H9 (cell line): ENCODE measurements around the gene RAB3C. TPM values are rescaled to one million over a fixed set of nuclear protein-coding genes. Genes with fewer than 3 reads are reported as not detected.

Experiments
- DNase-seq: peaks from one replicate; pipeline ENCODE4 v3.0.0-alpha.2; 2017
- H2AFZ ChIP-seq: one replicate; pipeline ENCODE4 v1.6.1; 2013; ENCODE audit warnings: mild to moderate bottlenecking, low read length, control low read depth, moderate library complexity
- H2AK5ac ChIP-seq: 2 replicates; pipeline ENCODE4 v1.6.1; 2013; ENCODE audit warnings: low read length, control low read depth, mixed read lengths; ENCODE audit not compliant: insufficient read length
- H2BK120ac ChIP-seq: one replicate; pipeline ENCODE4 v1.6.1; 2013; ENCODE audit warnings: low read depth, mild to moderate bottlenecking, low read length, control low read depth, inconsistent platforms; ENCODE audit not compliant: poor library complexity, severe bottlenecking
- H2BK12ac ChIP-seq: 2 replicates; pipeline ENCODE4 v1.6.1; 2013; ENCODE audit warnings: low read length, control low read depth, mixed read lengths, low read depth; ENCODE audit not compliant: insufficient read length
- H2BK15ac ChIP-seq: 2 replicates; pipeline ENCODE4 v1.6.1; 2013; ENCODE audit warnings: low read depth, low read length, control low read depth
- H2BK20ac ChIP-seq: one replicate; pipeline ENCODE4 v1.6.1; 2013; ENCODE audit warnings: low read depth, mild to moderate bottlenecking, low read length, control low read depth, inconsistent platforms; ENCODE audit not compliant: poor library complexity, severe bottlenecking
- H2BK5ac ChIP-seq: 2 replicates; pipeline ENCODE4 v1.6.1; 2013; ENCODE audit warnings: low read length, control low read depth, mixed read lengths; ENCODE audit not compliant: insufficient read length
- H3K14ac ChIP-seq: 2 replicates; pipeline ENCODE4 v1.6.1; 2013; ENCODE audit warnings: low read length, control low read depth; ENCODE audit not compliant: insufficient read depth
- H3K18ac ChIP-seq: 2 replicates; pipeline ENCODE4 v1.6.1; 2013; ENCODE audit warnings: low read depth, mild to moderate bottlenecking, mixed read lengths, low read length, control low read depth; ENCODE audit not compliant: insufficient read length
- H3K23ac ChIP-seq: 2 replicates; pipeline ENCODE4 v1.6.1; 2013; ENCODE audit warnings: low read length, control low read depth, mixed read lengths, low read depth; ENCODE audit not compliant: insufficient read length
- H3K23me2 ChIP-seq: 2 replicates; pipeline ENCODE4 v1.6.1; 2013; ENCODE audit warnings: low read depth, mild to moderate bottlenecking, mixed read lengths, low read length, control low read depth; ENCODE audit not compliant: insufficient read length, poor library complexity, severe bottlenecking
- H3K27ac ChIP-seq: 2 replicates; pipeline ENCODE4 v1.5.1; 2013; ENCODE audit warnings: low read length, control low read depth, mixed read lengths, low read depth; ENCODE audit not compliant: insufficient read length
- H3K27me3 ChIP-seq: 2 replicates; pipeline ENCODE4 v1.6.1; 2013; ENCODE audit warnings: low read length, control low read depth, inconsistent platforms; ENCODE audit not compliant: insufficient read depth
- H3K4ac ChIP-seq: 2 replicates; pipeline ENCODE4 v1.6.1; 2013; ENCODE audit warnings: low read depth, mild to moderate bottlenecking, control low read depth, inconsistent platforms, low read length, moderate library complexity
- H3K4me1 ChIP-seq: 2 replicates; pipeline ENCODE4 v1.6.1; 2013; ENCODE audit warnings: low read length, control low read depth, inconsistent platforms; ENCODE audit not compliant: insufficient read depth
- H3K4me2 ChIP-seq: 2 replicates; pipeline ENCODE4 v1.6.1; 2013; ENCODE audit warnings: low read length, control low read depth, mixed read lengths; ENCODE audit not compliant: insufficient read length, insufficient read depth
- H3K56ac ChIP-seq: 2 replicates; pipeline ENCODE4 v1.6.1; 2013; ENCODE audit warnings: low read depth, mild to moderate bottlenecking, mixed read lengths, low read length, control low read depth; ENCODE audit not compliant: insufficient read length
- H3K79me1 ChIP-seq: 2 replicates; pipeline ENCODE4 v1.6.1; 2013; ENCODE audit warnings: low read depth, mild to moderate bottlenecking, moderate library complexity, low read length, control low read depth, inconsistent platforms; ENCODE audit not compliant: insufficient read depth, poor library complexity, severe bottlenecking
- H3K79me2 ChIP-seq: 2 replicates; pipeline ENCODE4 v1.6.1; 2013; ENCODE audit warnings: low read length, control low read depth, inconsistent platforms; ENCODE audit not compliant: insufficient read depth
- H3K9ac ChIP-seq: 2 replicates; pipeline ENCODE4 v1.6.1; 2013; ENCODE audit warnings: low read length, control low read depth, mixed read lengths; ENCODE audit not compliant: insufficient read length; ENCODE audit errors: extremely low read depth
- H3K9me3 ChIP-seq: one replicate; pipeline ENCODE4 v1.6.1; 2013; ENCODE audit warnings: low read depth, low read length, inconsistent platforms; ENCODE audit not compliant: control insufficient read depth
- H3T11ph ChIP-seq: one replicate; pipeline ENCODE4 v1.6.1; 2013; ENCODE audit warnings: mild to moderate bottlenecking, low read length, control low read depth, inconsistent platforms
- H4K20me1 ChIP-seq: one replicate; pipeline ENCODE4 v1.6.1; 2013; ENCODE audit not compliant: control insufficient read depth, insufficient read length, insufficient read depth
- H4K5ac ChIP-seq: 2 replicates; pipeline ENCODE4 v1.6.1; 2013; ENCODE audit warnings: low read depth, mild to moderate bottlenecking, mixed read lengths, low read length, control low read depth; ENCODE audit not compliant: insufficient read length
- H4K8ac ChIP-seq: replicated peaks from 2 replicates; pipeline ENCODE4 v1.6.1; 2013; ENCODE audit warnings: low read length, control low read depth, mixed read lengths, low read depth; ENCODE audit not compliant: insufficient read length
- H4K91ac ChIP-seq: 2 replicates; pipeline ENCODE4 v1.6.1; 2013; ENCODE audit warnings: low read depth, mild to moderate bottlenecking, moderate library complexity, mixed read lengths, low read length, control low read depth; ENCODE audit not compliant: insufficient read length
- H3K27ac Mint-ChIP-seq, 3 experiments: 2 replicates in 2 of 3; 3 replicates in 1 of 3; pipeline ENCODE4 v1.8.0; 2020 to 2021; ENCODE audit warnings: mixed read lengths in 3 of 3, mild to moderate bottlenecking in 1 of 3, moderate library complexity in 1 of 3
- H3K27me3 Mint-ChIP-seq: 2 replicates; pipeline ENCODE4 v1.8.0; 2021; ENCODE audit warnings: low read depth, mild to moderate bottlenecking, moderate library complexity, mixed read lengths
- H3K36me3 Mint-ChIP-seq, 3 experiments: 2 replicates in 2 of 3; 3 replicates in 1 of 3; pipeline ENCODE4 v1.8.0; 2020 to 2021; ENCODE audit warnings: low read depth in 3 of 3, mixed read lengths in 3 of 3; ENCODE audit not compliant: insufficient read depth in 1 of 3
- H3K4me1 Mint-ChIP-seq, 2 experiments: 2 replicates each; pipeline ENCODE4 v1.8.0; 2020; ENCODE audit warnings: mixed read lengths in 2 of 2
- H3K4me3 Mint-ChIP-seq, 2 experiments: 2 replicates in 1 of 2; 3 replicates in 1 of 2; pipeline ENCODE4 v1.8.0; 2020 to 2021; ENCODE audit warnings: mild to moderate bottlenecking in 2 of 2, mixed read lengths in 2 of 2, moderate library complexity in 1 of 2
- H3K9me3 Mint-ChIP-seq, 2 experiments: 2 replicates in 1 of 2; 3 replicates in 1 of 2; pipeline ENCODE4 v1.8.0; 2020; ENCODE audit warnings: mild to moderate bottlenecking in 2 of 2, mixed read lengths in 2 of 2, moderate library complexity in 1 of 2
- CTCF ChIP-seq: fragments of 200-600 bp; sonication (generic); conservative IDR thresholded peaks from 3 replicates; pipeline ENCODE4 v1.8.0; 2021; ENCODE audit warnings: antibody characterized with exemption, mild to moderate bottlenecking
- total RNA-seq: library from RNA; stranded (reverse); gene quantifications from 2 replicates; pipeline ENCODE4 v1.2.1, GENCODE V29; 2021

Gene RAB3C
- total RNA-seq, 1 experiment from 2014 or later: 16.3 TPM

GRCh38 chr5:58795327-58795726, 212.5 kb downstream of the RAB3C start:
- H3K27ac Mint-ChIP-seq: peak overlapping the region in 1 of 3 experiments; percentile 62; a peak in 2 of 7 replicates
- Histone ChIP-seq H2BK20ac (no peak overlapping the region), H3K4me1 (peaks cover 2% of the 10 kb centered on the region), H3K27ac (no peak overlapping the region), H2AK5ac (no peak overlapping the region), H3K27me3 (no peaks in the 10 kb centered on the region), H2BK12ac (no peak overlapping the region), H2BK120ac (no peak overlapping the region), H3K56ac (no peak overlapping the region), H4K20me1 (no peaks in the 10 kb centered on the region), H3K4me2 (no peak overlapping the region), H3K79me1 (no peaks in the 10 kb centered on the region), H3K18ac (no peak overlapping the region), H2AFZ (no peak overlapping the region), H3K79me2 (no peaks in the 10 kb centered on the region), H3K9ac (no peak overlapping the region), H4K5ac (no peak overlapping the region), H4K91ac (no peak overlapping the region), H2BK5ac (no peak overlapping the region), H3K9me3 (no peaks in the 10 kb centered on the region), H3K23ac (no peak overlapping the region), H4K8ac (no peak overlapping the region), H3T11ph (no peak overlapping the region), H3K4ac (no peak overlapping the region), H3K14ac (no peak overlapping the region), H2BK15ac (no peak overlapping the region), H3K23me2 (no peaks in the 10 kb centered on the region)
- TF ChIP-seq CTCF: no peak
- H3K4me1 Mint-ChIP-seq: peaks cover 9 to 34% of the 10 kb centered on the region in 2 experiments; a peak in 3 of 4 replicates
- no peak overlapping the region for H3K4me3 Mint-ChIP-seq
- no peaks in the 10 kb centered on the region for H3K27me3 Mint-ChIP-seq
- DNase-seq: no peak
- no peaks in the 10 kb centered on the region for H3K9me3 Mint-ChIP-seq
- H3K36me3 Mint-ChIP-seq: no peaks in the 10 kb centered on the region
